NCI-H2081 treated with DMSO at 0.1 percent for 48 hours (cell line): ENCODE measurements around the gene LYPD1.

Experiments used
- DNase-seq: peaks from one replicate; lab custom pipeline; 2025; lab: John Stamatoyannopoulos, UW

The LYPD1 gene

GRCh38 chr2:132632000-132632649 lies 37.9 kb downstream of the LYPD1 start:
- no peak for DNase-seq

- DNase-seq: no peak
Measured at GRCh38 chr2:132627536-132627935, 42.5 kb downstream of the LYPD1 start.

GRCh38 chr2:132623096-132623839 lies 46.7 kb downstream of the LYPD1 start:
- no peak for DNase-seq

GRCh38 chr2:132621131-132621875 lies 48.7 kb downstream of the LYPD1 start:
- no peak for DNase-seq

GRCh38 chr2:132620115-132620514 lies 49.9 kb downstream of the LYPD1 start:
- DNase-seq: no peak

GRCh38 chr2:132618734-132619133 lies 51.3 kb downstream of the LYPD1 start:
- no peak for DNase-seq

- DNase-seq: no peak
Measured at GRCh38 chr2:132617989-132618388, 52.0 kb downstream of the LYPD1 start.

GRCh38 chr2:132615329-132616085 lies 54.5 kb downstream of the LYPD1 start:
- DNase-seq: no peak

GRCh38 chr2:132611719-132612118 lies 58.3 kb downstream of the LYPD1 start:
- DNase-seq: no peak

GRCh38 chr2:132609101-132609890 lies 60.7 kb downstream of the LYPD1 start:
- no peak for DNase-seq

- no peak for DNase-seq
Measured at GRCh38 chr2:132608311-132608710, 61.7 kb downstream of the LYPD1 start.

- DNase-seq: no peak
Measured at GRCh38 chr2:132607426-132608090, 62.4 kb downstream of the LYPD1 start.

- no peak for DNase-seq
Measured at GRCh38 chr2:132606649-132607048, 63.4 kb downstream of the LYPD1 start.

- DNase-seq: no peak
Measured at GRCh38 chr2:132605236-132606180, 64.5 kb downstream of the LYPD1 start.

GRCh38 chr2:132604561-132604960 lies 65.4 kb downstream of the LYPD1 start:
- DNase-seq: no peak

- DNase-seq: no peak
Measured at GRCh38 chr2:132599556-132599955, 70.4 kb downstream of the LYPD1 start.

GRCh38 chr2:132598536-132598935 lies 71.5 kb downstream of the LYPD1 start:
- DNase-seq: no peak

GRCh38 chr2:132597831-132598230 lies 72.2 kb downstream of the LYPD1 start:
- no peak for DNase-seq

- no peak for DNase-seq
Measured at GRCh38 chr2:132597166-132597565, 72.8 kb downstream of the LYPD1 start.

GRCh38 chr2:132595693-132596092 lies 74.3 kb downstream of the LYPD1 start:
- no peak for DNase-seq
